HepG2 (cell line): ENCODE results near the gene CYB561. TPM values are rescaled to one million over a fixed set of nuclear protein-coding genes. Genes with fewer than 3 reads are reported as not detected.
A peak's percentile ranks its signal among the peaks of the same experiment; 100 is the strongest.

Source experiments
- ARID5B ChIP-seq: IDR thresholded peaks from 2 replicates; pipeline ENCODE4 v1.4.0; 2020; ENCODE audit warnings: mild to moderate bottlenecking, missing genetic modification reagents
- CEBPG ChIP-seq: IDR thresholded peaks from 2 replicates; pipeline ENCODE4 v1.6.1; 2016
- DZIP1 ChIP-seq: sonication (generic); formaldehyde crosslinking; IDR thresholded peaks from 2 replicates; pipeline ENCODE4 v1.5.0; 2020; ENCODE audit warnings: mild to moderate bottlenecking, missing genetic modification reagents
- GZF1 ChIP-seq: sonication (generic); formaldehyde crosslinking; IDR thresholded peaks from 2 replicates; pipeline ENCODE4 v1.5.1; 2020; ENCODE audit warnings: mild to moderate bottlenecking, missing genetic modification reagents
- HNRNPUL1 ChIP-seq: fragments of 200-400 bp; formaldehyde crosslinking; IDR thresholded peaks from 2 replicates; pipeline ENCODE4 v1.6.1; 2017; ENCODE audit warnings: low read depth, mild to moderate bottlenecking, low read length, moderate library complexity
- MIER3 ChIP-seq: IDR thresholded peaks from 2 replicates; pipeline ENCODE4 v1.6.1; 2016; ENCODE audit warnings: missing compliant biosample characterization, borderline replicate concordance
- ZBTB7B ChIP-seq: sonication (generic); formaldehyde crosslinking; IDR thresholded peaks from 2 replicates; pipeline ENCODE4 v1.4.0; 2020; ENCODE audit warnings: missing genetic modification reagents
- ZNF614 ChIP-seq: IDR thresholded peaks from 2 replicates; pipeline ENCODE4 v1.6.1; 2018; ENCODE audit warnings: missing biosample characterization, missing genetic modification reagents, inconsistent platforms, borderline replicate concordance
- ZNF619 ChIP-seq: sonication (generic); formaldehyde crosslinking; IDR thresholded peaks from 2 replicates; pipeline ENCODE4 v1.4.0; 2020; ENCODE audit warnings: mild to moderate bottlenecking, missing genetic modification reagents
- ZNF781 ChIP-seq: sonication (generic); formaldehyde crosslinking; IDR thresholded peaks from 2 replicates; pipeline ENCODE4 v1.5.1; 2020; ENCODE audit warnings: borderline replicate concordance, mild to moderate bottlenecking, missing genetic modification reagents; ENCODE audit errors: not compliant biosample characterization
- polyA plus RNA-seq, 8 experiments: library from polyadenylated mRNA; depleted of rRNA in 3 of 8; stranded (reverse) in 7 of 8; unstranded in 1 of 8; fragments of >200 nt; fragmentation: Illumina TruSeq in 4 of 8; extraction: Trizol in 4 of 8; gene quantifications; 2 replicates each; pipeline versions ENCODE4 v1.2.1 to v1.2.3, GENCODE V29; 2011 to 2016; ENCODE audit warnings: low read depth in 4 of 8, missing spikeins in 1 of 8, mixed read lengths in 1 of 8; ENCODE audit not compliant: insufficient read depth in 1 of 8
- total RNA-seq, 5 experiments: library from RNA; depleted of rRNA; stranded (reverse); fragments of >200 nt; fragmentation: Illumina TruSeq; extraction: Trizol; gene quantifications; 2 replicates each; pipeline ENCODE4 v1.2.3, GENCODE V29; 2016; ENCODE audit warnings: low read depth in 1 of 5
- TF ChIP-seq, protein P1 (sequence below): sonication (generic); formaldehyde crosslinking; IDR thresholded peaks from 2 replicates; pipeline ENCODE4 v1.9.0; 2021; ENCODE audit warnings: missing genetic modification reagents, borderline replicate concordance
- TF ChIP-seq, protein P2 (sequence below): sonication (generic); formaldehyde crosslinking; conservative IDR thresholded peaks from 2 replicates; pipeline ENCODE4 v1.4.0; 2020; ENCODE audit warnings: missing genetic modification reagents
- TF ChIP-seq, protein P3 (sequence below): sonication (generic); formaldehyde crosslinking; IDR thresholded peaks from 2 replicates; pipeline ENCODE4 v1.4.0; 2020; ENCODE audit warnings: mild to moderate bottlenecking, missing genetic modification reagents

CYB561 gene
- total and polyA plus RNA-seq, 2 of the 13 experiments (the other 11 are each of a cell fraction or from before 2014, with no cell fraction given), result 1.5 to 6.7 TPM

DNA sequence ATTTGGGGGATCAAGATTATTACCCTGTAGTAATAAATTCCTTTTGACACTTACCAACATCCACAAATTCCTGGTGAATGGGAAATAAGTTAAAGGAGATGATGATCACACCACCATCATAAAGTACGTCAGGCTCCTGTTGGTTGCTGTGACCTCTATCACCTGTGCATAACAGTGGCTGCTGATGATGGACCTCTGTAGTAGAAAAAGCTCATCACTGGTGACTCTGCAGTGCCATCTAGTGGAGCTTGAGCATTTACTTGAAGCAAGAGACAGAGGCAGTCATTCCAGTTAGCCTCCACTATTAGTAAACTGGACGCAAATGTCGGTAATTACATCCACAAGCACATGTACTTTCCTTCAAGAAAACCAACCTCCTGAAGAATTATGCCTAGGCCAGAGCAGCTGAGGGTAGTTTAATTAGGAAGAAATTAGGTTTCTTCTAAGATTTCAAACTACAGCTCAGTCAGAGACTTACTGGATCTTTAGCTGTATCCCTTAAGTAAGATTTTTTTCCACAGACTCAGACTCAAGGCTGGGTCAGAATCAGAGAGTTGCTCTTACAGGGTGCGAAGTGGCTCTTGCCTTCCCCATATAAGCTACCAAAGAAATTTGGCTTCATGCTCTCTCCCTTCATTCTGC, 39.3 kb downstream of the CYB561 start (continued):
- TF ChIP-seq ZBTB7B, result no peak
- TF ChIP-seq GZF1 (CRISPR knock-in tag), result no peak
- no peak for TF ChIP-seq MIER3 (CRISPR knock-in tag)
- no peak for TF ChIP-seq ZNF781 (CRISPR knock-in tag)
- TF ChIP-seq CEBPG (CRISPR knock-in tag), result no peak
- TF ChIP-seq HNRNPUL1, result no peak
- 0 out of 2 replicates have a peak, but pooled peaks have one; percentile 23 for TF ChIP-seq ARID5B (CRISPR knock-in tag)
- no peak for TF ChIP-seq ZNF619 (CRISPR knock-in tag)
- 0 out of 2 replicates have a peak, but pooled peaks have one; percentile 30 for TF ChIP-seq ZNF614 (CRISPR knock-in tag)
- TF ChIP-seq, protein P1, sequence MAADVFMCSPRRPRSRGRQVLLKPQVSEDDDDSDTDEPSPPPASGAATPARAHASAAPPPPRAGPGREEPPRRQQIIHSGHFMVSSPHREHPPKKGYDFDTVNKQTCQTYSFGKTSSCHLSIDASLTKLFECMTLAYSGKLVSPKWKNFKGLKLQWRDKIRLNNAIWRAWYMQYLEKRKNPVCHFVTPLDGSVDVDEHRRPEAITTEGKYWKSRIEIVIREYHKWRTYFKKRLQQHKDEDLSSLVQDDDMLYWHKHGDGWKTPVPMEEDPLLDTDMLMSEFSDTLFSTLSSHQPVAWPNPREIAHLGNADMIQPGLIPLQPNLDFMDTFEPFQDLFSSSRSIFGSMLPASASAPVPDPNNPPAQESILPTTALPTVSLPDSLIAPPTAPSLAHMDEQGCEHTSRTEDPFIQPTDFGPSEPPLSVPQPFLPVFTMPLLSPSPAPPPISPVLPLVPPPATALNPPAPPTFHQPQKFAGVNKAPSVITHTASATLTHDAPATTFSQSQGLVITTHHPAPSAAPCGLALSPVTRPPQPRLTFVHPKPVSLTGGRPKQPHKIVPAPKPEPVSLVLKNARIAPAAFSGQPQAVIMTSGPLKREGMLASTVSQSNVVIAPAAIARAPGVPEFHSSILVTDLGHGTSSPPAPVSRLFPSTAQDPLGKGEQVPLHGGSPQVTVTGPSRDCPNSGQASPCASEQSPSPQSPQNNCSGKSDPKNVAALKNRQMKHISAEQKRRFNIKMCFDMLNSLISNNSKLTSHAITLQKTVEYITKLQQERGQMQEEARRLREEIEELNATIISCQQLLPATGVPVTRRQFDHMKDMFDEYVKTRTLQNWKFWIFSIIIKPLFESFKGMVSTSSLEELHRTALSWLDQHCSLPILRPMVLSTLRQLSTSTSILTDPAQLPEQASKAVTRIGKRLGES, result no peak
- no peak for TF ChIP-seq DZIP1 (CRISPR knock-in tag)
- TF ChIP-seq, protein P2, sequence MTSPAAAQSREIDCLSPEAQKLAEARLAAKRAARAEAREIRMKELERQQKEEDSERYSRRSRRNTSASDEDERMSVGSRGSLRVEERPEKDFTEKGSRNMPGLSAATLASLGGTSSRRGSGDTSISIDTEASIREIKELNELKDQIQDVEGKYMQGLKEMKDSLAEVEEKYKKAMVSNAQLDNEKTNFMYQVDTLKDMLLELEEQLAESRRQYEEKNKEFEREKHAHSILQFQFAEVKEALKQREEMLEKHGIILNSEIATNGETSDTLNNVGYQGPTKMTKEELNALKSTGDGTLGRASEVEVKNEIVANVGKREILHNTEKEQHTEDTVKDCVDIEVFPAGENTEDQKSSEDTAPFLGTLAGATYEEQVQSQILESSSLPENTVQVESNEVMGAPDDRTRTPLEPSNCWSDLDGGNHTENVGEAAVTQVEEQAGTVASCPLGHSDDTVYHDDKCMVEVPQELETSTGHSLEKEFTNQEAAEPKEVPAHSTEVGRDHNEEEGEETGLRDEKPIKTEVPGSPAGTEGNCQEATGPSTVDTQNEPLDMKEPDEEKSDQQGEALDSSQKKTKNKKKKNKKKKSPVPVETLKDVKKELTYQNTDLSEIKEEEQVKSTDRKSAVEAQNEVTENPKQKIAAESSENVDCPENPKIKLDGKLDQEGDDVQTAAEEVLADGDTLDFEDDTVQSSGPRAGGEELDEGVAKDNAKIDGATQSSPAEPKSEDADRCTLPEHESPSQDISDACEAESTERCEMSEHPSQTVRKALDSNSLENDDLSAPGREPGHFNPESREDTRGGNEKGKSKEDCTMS, result no peak
- TF ChIP-seq, protein P3, sequence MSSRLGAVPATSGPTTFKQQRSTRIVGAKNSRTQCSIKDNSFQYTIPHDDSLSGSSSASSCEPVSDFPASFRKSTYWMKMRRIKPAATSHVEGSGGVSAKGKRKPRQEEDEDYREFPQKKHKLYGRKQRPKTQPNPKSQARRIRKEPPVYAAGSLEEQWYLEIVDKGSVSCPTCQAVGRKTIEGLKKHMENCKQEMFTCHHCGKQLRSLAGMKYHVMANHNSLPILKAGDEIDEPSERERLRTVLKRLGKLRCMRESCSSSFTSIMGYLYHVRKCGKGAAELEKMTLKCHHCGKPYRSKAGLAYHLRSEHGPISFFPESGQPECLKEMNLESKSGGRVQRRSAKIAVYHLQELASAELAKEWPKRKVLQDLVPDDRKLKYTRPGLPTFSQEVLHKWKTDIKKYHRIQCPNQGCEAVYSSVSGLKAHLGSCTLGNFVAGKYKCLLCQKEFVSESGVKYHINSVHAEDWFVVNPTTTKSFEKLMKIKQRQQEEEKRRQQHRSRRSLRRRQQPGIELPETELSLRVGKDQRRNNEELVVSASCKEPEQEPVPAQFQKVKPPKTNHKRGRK, result no peak
